ENCODE data around the gene C17orf100.

GRCh38 chr17:6626616-6627015, 24.9 kb upstream of the C17orf100 start:
- TF ChIP-seq EZH2 (IDR thresholded peaks at IDR 0.05) (no peak), POLR2AphosphoS5 (IDR thresholded peaks at IDR 0.05; ENCODE audit: borderline replicate concordance, low read depth, low read length) (no peak)

Measured in SK-N-MC (cell line).